ENCODE data around the gene ITM2C.

Gene ITM2C

DNA sequence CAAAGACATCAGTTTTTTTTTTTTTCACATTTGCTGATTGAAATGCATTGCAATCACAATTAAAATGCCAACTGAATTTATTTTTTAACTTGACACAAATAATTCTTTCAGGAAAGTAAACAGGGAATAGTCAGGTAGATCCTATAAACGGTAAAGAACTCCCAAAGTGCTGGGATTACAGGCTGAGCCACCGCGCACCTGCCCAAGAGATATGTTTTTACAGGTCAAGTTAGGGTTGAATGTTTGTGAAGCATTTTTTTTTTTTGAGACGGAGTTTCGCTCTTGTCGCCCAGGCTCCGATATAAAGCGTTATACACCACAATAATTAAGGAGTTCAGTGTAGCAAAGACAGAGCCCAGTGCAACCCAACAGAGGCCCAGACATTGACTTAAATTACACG lies 15.1 kb downstream of the ITM2C start:
- Histone ChIP-seq H3K9me3 (ENCODE audit: low read length) (no peaks in the 10 kb centered on the region), H3K4me3 (ENCODE audit: low read depth, low read length, poor library complexity, severe bottlenecking) (no peak overlapping the region), H3K36me3 (ENCODE audit: insufficient read depth, low read length) (no peaks in the 10 kb centered on the region), H4K20me1 (ENCODE audit: insufficient read depth, low read length) (no peaks in the 10 kb centered on the region), H3F3A (ENCODE audit: insufficient read depth, low read length) (no peaks in the 10 kb centered on the region), H3K27ac (ENCODE audit: low read depth, low read length, poor library complexity, severe bottlenecking) (no peak overlapping the region), H3K4me2 (ENCODE audit: low read length) (no peak overlapping the region), H3K4me1 (ENCODE audit: insufficient read depth, low read length, severe bottlenecking) (peaks cover 28% of the 10 kb centered on the region), H3K79me2 (ENCODE audit: insufficient read depth, low read length) (no peaks in the 10 kb centered on the region), H3K9me2 (ENCODE audit: low read depth, low read length) (no peaks in the 10 kb centered on the region), H3K27me3 (ENCODE audit: insufficient read depth, low read length) (no peaks in the 10 kb centered on the region; the same call in 1 of the 2 replicates), H2AFZ (ENCODE audit: low read length) (no peak overlapping the region), H3K9ac (ENCODE audit: low read length) (no peak overlapping the region)
- TF ChIP-seq, protein P1, sequence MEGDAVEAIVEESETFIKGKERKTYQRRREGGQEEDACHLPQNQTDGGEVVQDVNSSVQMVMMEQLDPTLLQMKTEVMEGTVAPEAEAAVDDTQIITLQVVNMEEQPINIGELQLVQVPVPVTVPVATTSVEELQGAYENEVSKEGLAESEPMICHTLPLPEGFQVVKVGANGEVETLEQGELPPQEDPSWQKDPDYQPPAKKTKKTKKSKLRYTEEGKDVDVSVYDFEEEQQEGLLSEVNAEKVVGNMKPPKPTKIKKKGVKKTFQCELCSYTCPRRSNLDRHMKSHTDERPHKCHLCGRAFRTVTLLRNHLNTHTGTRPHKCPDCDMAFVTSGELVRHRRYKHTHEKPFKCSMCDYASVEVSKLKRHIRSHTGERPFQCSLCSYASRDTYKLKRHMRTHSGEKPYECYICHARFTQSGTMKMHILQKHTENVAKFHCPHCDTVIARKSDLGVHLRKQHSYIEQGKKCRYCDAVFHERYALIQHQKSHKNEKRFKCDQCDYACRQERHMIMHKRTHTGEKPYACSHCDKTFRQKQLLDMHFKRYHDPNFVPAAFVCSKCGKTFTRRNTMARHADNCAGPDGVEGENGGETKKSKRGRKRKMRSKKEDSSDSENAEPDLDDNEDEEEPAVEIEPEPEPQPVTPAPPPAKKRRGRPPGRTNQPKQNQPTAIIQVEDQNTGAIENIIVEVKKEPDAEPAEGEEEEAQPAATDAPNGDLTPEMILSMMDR (IDR thresholded peaks at IDR 0.05; ENCODE audit: low read length), result no peak
- no peak for TF ChIP-seq EZH2 (IDR thresholded peaks at IDR 0.05; ENCODE audit: borderline replicate concordance, low read length)

DNA sequence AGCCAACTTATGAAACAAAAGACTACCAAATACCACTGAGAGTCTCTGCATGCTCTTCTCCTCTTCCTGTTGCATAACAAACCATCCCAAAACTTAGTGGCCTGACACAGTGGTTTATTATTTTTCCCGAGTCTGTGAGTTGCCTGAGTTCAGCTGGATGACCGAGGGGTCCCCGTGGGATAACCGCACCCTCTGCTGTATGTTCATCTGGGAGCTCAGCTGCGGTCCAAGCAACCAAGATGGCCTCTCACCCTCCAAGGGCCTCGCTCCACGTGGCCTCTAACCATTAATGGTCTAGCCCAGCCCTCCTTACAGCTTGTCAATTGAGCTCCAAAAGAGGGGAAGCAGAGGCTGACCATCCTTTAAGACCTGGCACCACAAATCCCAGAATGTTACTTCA lies 17.1 kb downstream of the ITM2C start:
- TF ChIP-seq, protein P1 (IDR thresholded peaks at IDR 0.05; ENCODE audit: low read length), result no peak
- no peak for TF ChIP-seq EZH2 (IDR thresholded peaks at IDR 0.05; ENCODE audit: borderline replicate concordance, low read length)

DNA sequence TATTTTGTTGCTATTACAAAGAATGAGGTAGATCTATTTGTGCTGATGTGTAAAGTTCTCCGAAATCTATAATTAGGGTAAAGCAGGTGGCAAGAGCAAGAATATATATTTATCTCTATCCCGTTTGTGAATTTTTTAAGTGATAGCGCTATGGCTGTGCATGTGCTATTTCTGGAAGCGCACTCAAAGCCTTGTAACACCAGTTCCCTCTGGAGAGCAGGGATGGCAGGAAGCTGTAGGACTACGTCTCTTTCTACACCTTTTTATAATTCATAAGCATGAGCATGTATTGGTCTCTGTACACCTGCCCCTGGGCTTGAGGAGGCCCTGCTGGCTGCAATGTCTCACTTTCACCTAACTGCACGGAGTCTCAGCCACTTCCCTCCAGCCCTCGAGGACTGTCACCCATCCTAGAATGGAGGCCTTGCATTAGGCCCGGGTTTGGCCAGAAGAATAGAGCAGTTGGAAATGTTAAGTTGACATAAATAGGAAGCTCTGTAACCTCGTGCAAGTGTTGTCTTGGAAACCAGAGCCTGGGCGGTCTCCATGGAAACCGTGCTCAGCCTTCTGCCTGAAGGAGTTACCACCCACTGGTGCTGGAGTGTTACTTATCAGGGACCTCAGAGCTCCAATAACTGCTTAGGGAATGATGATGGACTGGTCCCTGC lies 20.9 kb downstream of the ITM2C start:
- Histone ChIP-seq H3K27ac (ENCODE audit: low read depth, low read length, poor library complexity, severe bottlenecking) (no peak overlapping the region), H3F3A (ENCODE audit: insufficient read depth, low read length) (no peaks in the 10 kb centered on the region), H3K27me3 (ENCODE audit: insufficient read depth, low read length) (peaks cover 4% of the 10 kb centered on the region; the same call in 1 of the 2 replicates), H3K4me3 (ENCODE audit: low read depth, low read length, poor library complexity, severe bottlenecking) (no peak overlapping the region), H3K9me2 (ENCODE audit: low read depth, low read length) (no peaks in the 10 kb centered on the region), H3K9ac (ENCODE audit: low read length) (no peak overlapping the region), H3K79me2 (ENCODE audit: insufficient read depth, low read length) (no peaks in the 10 kb centered on the region), H2AFZ (ENCODE audit: low read length) (no peak overlapping the region), H4K20me1 (ENCODE audit: insufficient read depth, low read length) (no peaks in the 10 kb centered on the region), H3K4me2 (ENCODE audit: low read length) (no peak overlapping the region; the same call in 1 of the 2 replicates), H3K4me1 (ENCODE audit: insufficient read depth, low read length, severe bottlenecking) (peaks cover 20% of the 10 kb centered on the region), H3K36me3 (ENCODE audit: insufficient read depth, low read length) (no peaks in the 10 kb centered on the region), H3K9me3 (ENCODE audit: low read length) (no peaks in the 10 kb centered on the region)
- no peak for TF ChIP-seq EZH2 (IDR thresholded peaks at IDR 0.05; ENCODE audit: borderline replicate concordance, low read length)
- TF ChIP-seq, protein P1 (IDR thresholded peaks at IDR 0.05; ENCODE audit: low read length), result no peak

More for the DNA sequence above, 17.1 kb downstream of the ITM2C start:
- Histone ChIP-seq H3K36me3 (ENCODE audit: insufficient read depth, low read length) (no peaks in the 10 kb centered on the region), H3K4me2 (ENCODE audit: low read length) (no peak overlapping the region), H3K27ac (ENCODE audit: low read depth, low read length, poor library complexity, severe bottlenecking) (no peak overlapping the region), H3K9ac (ENCODE audit: low read length) (no peak overlapping the region), H4K20me1 (ENCODE audit: insufficient read depth, low read length) (no peaks in the 10 kb centered on the region), H2AFZ (ENCODE audit: low read length) (no peak overlapping the region), H3K4me3 (ENCODE audit: low read depth, low read length, poor library complexity, severe bottlenecking) (no peak overlapping the region), H3K4me1 (ENCODE audit: insufficient read depth, low read length, severe bottlenecking) (peaks cover 37% of the 10 kb centered on the region), H3F3A (ENCODE audit: insufficient read depth, low read length) (no peaks in the 10 kb centered on the region), H3K27me3 (ENCODE audit: insufficient read depth, low read length) (no peaks in the 10 kb centered on the region; the same call in 1 of the 2 replicates), H3K9me3 (ENCODE audit: low read length) (no peaks in the 10 kb centered on the region), H3K79me2 (ENCODE audit: insufficient read depth, low read length) (no peaks in the 10 kb centered on the region), H3K9me2 (ENCODE audit: low read depth, low read length) (no peaks in the 10 kb centered on the region)

Measured in OCI-LY1 (cell line).